Neural cell (in vitro differentiated cells): ENCODE data around the gene SCARB1. TPM values are rescaled to one million over a fixed set of nuclear protein-coding genes. Genes with fewer than 3 reads are reported as not detected.

Experiments
- H2AFZ ChIP-seq: fragments of 200-600, 300-800 bp; sonication (generic), shearing (Covaris generic); 2 replicates; pipeline ENCODE4 v1.6.0; 2014; ENCODE audit warnings: low read depth, mild to moderate bottlenecking, antibody characterized with exemption, low read length, moderate library complexity
- H3F3A ChIP-seq: fragments of 200-600 bp; shearing (Covaris generic); 2 replicates; pipeline ENCODE4 v1.6.1; 2016; ENCODE audit warnings: mild to moderate bottlenecking, moderate library complexity, mixed read lengths, antibody characterized with exemption, low read length; ENCODE audit not compliant: insufficient read depth, poor library complexity, severe bottlenecking
- H3K27ac ChIP-seq: fragments of 200-600, 300-800 bp; sonication (generic), shearing (Covaris generic); 2 replicates; pipeline ENCODE4 v1.5.1; 2014; ENCODE audit warnings: mild to moderate bottlenecking, low read length, moderate library complexity
- H3K27me3 ChIP-seq: fragments of 300-800, 200-600 bp; sonication (generic), shearing (Covaris generic); 2 replicates; pipeline ENCODE4 v1.6.0; 2014; ENCODE audit warnings: mild to moderate bottlenecking, low read depth, low read length, moderate library complexity; ENCODE audit not compliant: insufficient read depth
- H3K36me3 ChIP-seq: fragments of 300-800, 200-600 bp; sonication (generic), shearing (Covaris generic); 2 replicates; pipeline ENCODE4 v1.5.1; 2014; ENCODE audit warnings: mild to moderate bottlenecking, antibody characterized with exemption, low read length, moderate library complexity; ENCODE audit not compliant: insufficient read depth
- H3K4me2 ChIP-seq: fragments of 300-800, 200-600 bp; sonication (generic), shearing (Covaris generic); 2 replicates; pipeline ENCODE4 v1.6.0; 2014; ENCODE audit warnings: mild to moderate bottlenecking, low read length
- H3K4me3 ChIP-seq: fragments of 300-800, 200-600 bp; sonication (generic), shearing (Covaris generic); 2 replicates; pipeline ENCODE4 v1.5.1; 2014; ENCODE audit warnings: mild to moderate bottlenecking, low read length, moderate library complexity
- H3K79me2 ChIP-seq: fragments of 200-600 bp; shearing (Covaris generic); replicated peaks from 2 replicates; pipeline ENCODE4 v1.6.0; 2014; ENCODE audit warnings: mild to moderate bottlenecking, low read length, moderate library complexity; ENCODE audit not compliant: insufficient read depth
- H3K9ac ChIP-seq: fragments of 300-800, 200-600 bp; sonication (generic), shearing (Covaris generic); 2 replicates; pipeline ENCODE4 v1.6.1; 2016; ENCODE audit warnings: mild to moderate bottlenecking, low read length, mixed read lengths
- H3K9me2 ChIP-seq: fragments of 200-600 bp; shearing (Covaris generic); 2 replicates; pipeline ENCODE4 v1.6.1; 2016; ENCODE audit warnings: mild to moderate bottlenecking, low read length, mixed read lengths; ENCODE audit not compliant: insufficient read depth
- H3K9me3 ChIP-seq: fragments of 200-600, 300-800 bp; sonication (generic), shearing (Covaris generic); 2 replicates; pipeline ENCODE4 v1.6.1; 2016; ENCODE audit warnings: mild to moderate bottlenecking, mixed run types, low read length, moderate library complexity, mixed read lengths
- H4K20me1 ChIP-seq: fragments of 200-600 bp; shearing (Covaris generic); 2 replicates; pipeline ENCODE4 v1.6.1; 2016; ENCODE audit warnings: mild to moderate bottlenecking, mixed run types; ENCODE audit not compliant: insufficient read depth
- CTCF ChIP-seq: fragments of 450-650 bp; IDR thresholded peaks from 2 replicates; pipeline ENCODE4 v1.5.1; 2014; ENCODE audit warnings: antibody characterized with exemption, mild to moderate bottlenecking, moderate library complexity; ENCODE audit not compliant: poor library complexity, severe bottlenecking
- EP300 ChIP-seq: fragments of 450-650 bp; conservative IDR thresholded peaks from 2 replicates; pipeline ENCODE4 v1.6.1; 2014; ENCODE audit warnings: antibody characterized with exemption, mild to moderate bottlenecking, moderate library complexity; ENCODE audit not compliant: poor library complexity, severe bottlenecking
- EZH2 ChIP-seq: fragments of 200-600, 300-800 bp; shearing (Covaris generic), sonication (generic); IDR thresholded peaks from 2 replicates; pipeline ENCODE4 v1.6.1; 2014; ENCODE audit warnings: antibody characterized with exemption, low read length, borderline replicate concordance, mild to moderate bottlenecking; ENCODE audit not compliant: insufficient read depth, poor library complexity, severe bottlenecking
- MXI1 ChIP-seq: fragments of 450-650 bp; conservative IDR thresholded peaks from 2 replicates; pipeline ENCODE4 v1.6.1; 2014; ENCODE audit warnings: antibody characterized with exemption, mild to moderate bottlenecking; ENCODE audit not compliant: poor library complexity, severe bottlenecking
- RAD21 ChIP-seq: fragments of 450-650 bp; conservative IDR thresholded peaks from 2 replicates; pipeline ENCODE4 v1.6.1; 2014; ENCODE audit warnings: antibody characterized with exemption, mild to moderate bottlenecking, moderate library complexity
- SMC3 ChIP-seq: fragments of 450-650 bp; conservative IDR thresholded peaks from 2 replicates; pipeline ENCODE4 v1.6.1; 2014; ENCODE audit warnings: antibody characterized with exemption, mild to moderate bottlenecking, moderate library complexity; ENCODE audit not compliant: poor library complexity
- polyA plus RNA-seq: library from polyadenylated mRNA; depleted of rRNA; stranded (reverse); fragments of >200 nt; gene quantifications from 2 replicates; pipeline ENCODE4 v1.2.3, GENCODE V29; 2014

The SCARB1 gene
- polyA plus RNA-seq, 1 donor from 2014 or later: 5.8 TPM

GRCh38 chr12:124851342-124851741 lies 12.3 kb downstream of the SCARB1 start:
- no peak overlapping the region for H2AFZ ChIP-seq
- H3K9me3 ChIP-seq: no peaks in the 10 kb centered on the region
- H3K9ac ChIP-seq: no peak overlapping the region
- no peak overlapping the region for H3K4me2 ChIP-seq
- no peaks in the 10 kb centered on the region for H4K20me1 ChIP-seq
- H3F3A ChIP-seq: no peaks in the 10 kb centered on the region
- no peaks in the 10 kb centered on the region for H3K36me3 ChIP-seq
- no peaks in the 10 kb centered on the region for H3K79me2 ChIP-seq
- H3K9me2 ChIP-seq: no peaks in the 10 kb centered on the region
- no peak overlapping the region for H3K27ac ChIP-seq
- no peak overlapping the region for H3K4me3 ChIP-seq
- TF ChIP-seq EP300 (no peak), EZH2 (no peak), CTCF (no peak), MXI1 (no peak)
- H3K27me3 ChIP-seq: no peaks in the 10 kb centered on the region

GRCh38 chr12:124849382-124849781 lies 14.3 kb downstream of the SCARB1 start:
- TF ChIP-seq RAD21: no peak
- no peak for TF ChIP-seq MXI1
- no peak for TF ChIP-seq CTCF
- no peak for TF ChIP-seq SMC3
- no peak for TF ChIP-seq EP300
- Histone ChIP-seq H4K20me1 (no peaks in the 10 kb centered on the region), H3K27ac (no peak overlapping the region)

GRCh38 chr12:124848621-124849380 lies 14.9 kb downstream of the SCARB1 start:
- H3K4me3 ChIP-seq: no peak overlapping the region
- H3K9me3 ChIP-seq: no peaks in the 10 kb centered on the region
- no peak overlapping the region for H3K4me2 ChIP-seq
- H3K27me3 ChIP-seq: no peaks in the 10 kb centered on the region
- TF ChIP-seq CTCF: no peak
- no peaks in the 10 kb centered on the region for H3K9me2 ChIP-seq
- H2AFZ ChIP-seq: no peak overlapping the region
- H3F3A ChIP-seq: no peaks in the 10 kb centered on the region
- H4K20me1 ChIP-seq: no peaks in the 10 kb centered on the region
- no peaks in the 10 kb centered on the region for H3K79me2 ChIP-seq
- no peak overlapping the region for H3K9ac ChIP-seq
- H3K36me3 ChIP-seq: no peaks in the 10 kb centered on the region
- no peak overlapping the region for H3K27ac ChIP-seq

More at GRCh38 chr12:124849382-124849781, 14.3 kb downstream of the SCARB1 start:
- no peak overlapping the region for H3K4me2 ChIP-seq
- no peak overlapping the region for H3K9ac ChIP-seq
- H3K36me3 ChIP-seq: no peaks in the 10 kb centered on the region
- no peak overlapping the region for H3K4me3 ChIP-seq
- H3K9me2 ChIP-seq: no peaks in the 10 kb centered on the region
- H3F3A ChIP-seq: no peaks in the 10 kb centered on the region
- H3K27me3 ChIP-seq: no peaks in the 10 kb centered on the region
- no peaks in the 10 kb centered on the region for H3K79me2 ChIP-seq
- no peaks in the 10 kb centered on the region for H3K9me3 ChIP-seq
- no peak overlapping the region for H2AFZ ChIP-seq
